GM18519 (cell line): Measurements from ENCODE around the gene SCLT1.
"Not testable (repeated sequence)": the region's sequence is repeated elsewhere in the genome, so short reads cannot be mapped to it uniquely, and the experiment has no call there.

ENCODE experiments used
- ATAC-seq: cut with Tn5 transposase; IDR thresholded peaks from one replicate; pipeline ENCODE4 v1.9.1; 2021; ENCODE audit warnings: mild to moderate bottlenecking, moderate library complexity; ENCODE audit not compliant: unreplicated experiment, low FRiP score

SCLT1 gene

DNA sequence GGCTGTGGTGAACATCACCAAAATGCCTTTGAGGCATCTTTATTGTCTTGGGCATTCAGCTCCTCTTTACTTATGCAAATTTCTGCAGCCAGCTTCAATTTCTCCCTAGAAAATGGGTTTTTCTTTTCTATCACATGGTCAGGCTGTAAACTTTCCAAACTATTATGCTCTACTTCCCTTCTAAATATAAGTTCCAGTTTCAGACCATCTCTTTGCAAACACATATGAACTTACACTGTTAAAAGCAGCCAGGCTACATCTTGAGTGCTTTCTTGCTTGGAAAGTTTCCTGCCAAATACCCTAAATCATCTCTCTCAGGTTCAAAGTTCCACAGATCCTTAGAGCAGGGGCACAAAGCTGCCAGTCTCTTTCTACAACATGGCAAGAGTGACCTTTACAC lies 13.2 kb downstream of the SCLT1 start:
- no peak for ATAC-seq

DNA sequence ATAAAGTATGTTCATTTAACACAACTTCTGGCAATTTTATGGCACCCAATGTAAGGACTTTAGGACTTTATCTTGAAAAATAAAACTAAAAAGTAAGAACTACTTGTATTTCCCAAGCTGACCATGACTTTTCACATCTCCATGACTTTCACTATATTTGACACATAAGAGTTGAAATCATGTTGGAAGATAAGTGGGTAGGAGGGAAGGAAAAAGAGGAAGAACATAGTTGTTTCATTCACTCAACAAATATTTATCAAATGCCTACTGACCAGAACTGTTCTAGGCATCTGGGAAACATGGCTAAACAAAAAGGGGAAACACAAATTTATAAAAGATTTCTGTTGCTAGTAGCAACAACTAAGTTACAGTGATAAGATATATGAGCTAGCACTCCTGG lies 16.0 kb downstream of the SCLT1 start:
- no peak for ATAC-seq

DNA sequence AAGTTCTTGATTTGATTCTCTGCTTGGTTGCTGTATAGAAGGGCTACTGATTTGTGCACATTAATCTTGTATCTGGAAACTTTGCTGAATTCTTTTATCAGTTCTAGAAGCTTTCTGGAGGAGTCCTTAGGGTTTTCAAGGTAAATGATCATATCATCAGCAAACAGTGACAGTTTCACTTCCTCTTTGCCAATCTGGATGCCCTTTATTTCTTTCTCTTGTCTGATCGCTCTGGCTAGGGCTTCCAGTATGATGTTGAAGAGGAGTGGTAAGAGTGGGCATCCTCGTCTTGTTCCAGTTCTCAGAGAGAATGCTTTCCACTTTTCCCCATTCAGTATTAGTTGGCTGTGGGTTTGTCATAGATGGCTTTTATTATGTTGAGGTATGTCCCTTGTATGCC lies 23.8 kb downstream of the SCLT1 start:
- ATAC-seq: not testable (repeated sequence)

DNA sequence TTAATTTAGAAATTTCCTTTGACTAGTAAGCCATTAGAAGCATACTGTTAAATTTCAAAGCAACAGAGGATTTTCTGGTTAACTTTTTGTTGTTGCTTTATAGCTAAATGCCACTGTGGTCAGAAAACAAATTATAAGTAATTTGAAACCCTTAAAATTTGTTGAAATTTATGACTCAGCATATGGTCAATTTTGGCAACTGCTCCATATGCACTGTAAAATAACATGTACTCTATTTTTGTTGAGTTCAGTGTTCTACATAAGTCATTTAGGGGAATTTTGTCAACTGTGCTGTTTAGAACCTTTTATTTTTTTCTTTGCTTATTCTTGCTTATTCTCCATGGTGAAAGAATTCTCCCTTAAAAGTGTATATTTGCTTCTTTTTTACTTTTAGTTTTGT lies 28.6 kb downstream of the SCLT1 start:
- ATAC-seq: no peak

DNA sequence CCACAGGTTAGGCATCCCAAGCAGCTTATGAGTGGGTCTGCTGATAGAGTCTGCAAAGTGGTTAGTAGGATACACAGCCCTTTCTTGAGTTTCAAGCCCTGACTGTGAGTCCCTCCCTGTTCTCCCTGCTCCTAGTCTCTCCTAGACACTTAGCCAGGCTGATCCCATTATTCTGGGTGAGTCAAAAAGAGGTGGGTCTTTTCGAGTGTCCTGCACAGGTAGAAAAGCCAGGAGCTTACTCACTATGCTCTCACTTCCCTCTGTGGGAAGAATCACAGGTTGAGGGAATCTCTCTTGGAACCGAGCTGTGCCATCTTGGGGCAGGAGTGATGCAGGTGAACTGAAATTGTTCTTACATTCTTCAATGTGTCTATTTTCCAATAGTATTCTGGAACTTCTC lies 29.7 kb downstream of the SCLT1 start:
- ATAC-seq: no peak

DNA sequence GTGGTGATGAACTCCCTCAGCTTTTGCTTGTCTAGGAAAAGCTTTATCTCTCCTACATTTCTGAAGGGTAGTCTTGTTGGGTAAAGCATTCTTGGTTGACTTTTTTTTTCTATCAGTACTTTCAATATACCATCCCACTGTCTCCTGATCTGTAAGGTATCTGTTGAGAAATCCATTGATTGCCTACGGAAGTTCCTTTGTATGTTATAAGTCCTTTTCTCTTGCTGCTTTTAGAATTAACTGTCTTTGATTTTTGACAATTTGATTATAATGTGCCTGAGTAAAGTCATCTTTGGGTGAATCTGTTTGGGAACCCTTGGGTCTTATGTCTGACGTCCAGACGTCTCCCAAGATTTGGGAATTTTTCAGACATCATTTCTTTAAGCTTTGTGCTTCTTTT lies 30.8 kb downstream of the SCLT1 start:
- ATAC-seq: no peak

DNA sequence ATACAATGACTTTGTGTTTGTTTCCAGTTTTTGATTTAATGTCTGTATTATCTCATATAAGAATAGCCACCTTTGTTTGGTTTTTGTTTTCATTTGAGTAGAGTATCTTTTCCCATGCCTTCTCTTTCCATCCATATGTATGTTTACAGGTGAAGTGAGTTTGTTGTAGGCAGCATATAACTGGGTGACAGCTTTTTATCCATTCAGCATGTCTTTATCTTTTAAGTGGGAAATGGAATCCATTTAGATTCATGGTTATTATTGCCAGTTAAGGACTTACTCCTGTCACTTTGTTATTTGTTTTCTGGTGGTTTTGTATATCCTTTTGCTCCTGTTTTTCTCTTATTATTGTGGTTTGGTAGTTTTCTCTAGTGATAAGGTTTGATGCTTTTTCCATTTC lies 34.3 kb downstream of the SCLT1 start:
- ATAC-seq: no peak

DNA sequence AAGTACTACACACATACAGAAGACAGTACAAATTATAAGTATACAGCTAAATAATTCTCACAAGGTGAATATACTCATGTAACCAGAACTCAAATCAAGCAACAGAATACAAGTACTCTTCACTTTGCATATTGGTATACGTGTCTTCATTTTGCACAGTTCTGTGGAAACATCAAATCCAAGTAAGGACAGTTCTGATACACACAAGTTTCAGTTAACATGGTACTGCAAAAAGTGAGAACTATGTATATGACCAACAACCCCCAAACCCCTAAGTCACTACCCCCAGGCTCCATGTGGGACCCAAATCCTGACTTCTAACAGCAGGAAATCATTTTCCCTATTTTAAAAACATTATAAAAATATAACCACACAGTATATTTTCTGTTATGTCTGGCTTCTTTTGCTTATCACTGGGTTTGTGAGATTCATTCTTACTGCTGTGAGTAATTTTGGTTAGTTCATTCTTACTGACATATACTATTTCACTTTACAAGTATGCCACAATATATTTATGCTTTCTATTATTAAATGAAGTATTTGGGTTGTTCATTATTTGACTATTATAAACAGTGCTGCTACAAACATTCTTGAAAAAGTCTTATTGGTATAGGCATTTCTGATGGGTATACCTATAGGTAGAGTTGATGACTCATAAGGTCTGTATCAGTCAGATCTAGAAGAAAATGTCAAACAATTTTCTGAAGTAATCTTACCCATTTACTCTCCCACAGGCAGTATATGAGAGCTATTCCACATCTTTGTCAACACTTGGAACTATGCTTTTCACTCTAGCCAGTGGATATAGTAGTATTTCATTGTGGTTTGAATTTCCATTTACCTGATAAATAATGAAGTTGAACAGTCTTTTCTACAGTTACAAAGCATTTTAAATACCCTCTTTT lies 47.0 kb downstream of the SCLT1 start:
- peak; percentile 80 for ATAC-seq

DNA sequence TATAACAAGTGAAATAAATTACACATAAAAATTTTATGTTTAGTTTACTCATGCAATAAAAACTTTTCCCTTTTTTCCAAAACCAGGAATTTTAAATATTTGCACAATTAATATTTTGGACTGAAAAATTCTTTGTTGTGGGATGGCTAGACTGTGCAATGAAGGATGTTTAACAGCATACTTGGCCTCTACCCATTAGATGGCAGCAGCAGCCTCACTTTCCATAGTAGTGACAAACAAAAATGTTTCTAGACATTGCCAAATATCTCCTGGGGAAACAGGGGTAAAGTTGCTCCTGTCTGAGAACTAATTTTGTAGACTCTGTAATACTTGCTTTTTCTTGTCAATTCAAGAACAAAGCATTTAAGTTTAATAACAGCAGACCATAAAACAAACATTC lies 49.8 kb downstream of the SCLT1 start:
- no peak for ATAC-seq

DNA sequence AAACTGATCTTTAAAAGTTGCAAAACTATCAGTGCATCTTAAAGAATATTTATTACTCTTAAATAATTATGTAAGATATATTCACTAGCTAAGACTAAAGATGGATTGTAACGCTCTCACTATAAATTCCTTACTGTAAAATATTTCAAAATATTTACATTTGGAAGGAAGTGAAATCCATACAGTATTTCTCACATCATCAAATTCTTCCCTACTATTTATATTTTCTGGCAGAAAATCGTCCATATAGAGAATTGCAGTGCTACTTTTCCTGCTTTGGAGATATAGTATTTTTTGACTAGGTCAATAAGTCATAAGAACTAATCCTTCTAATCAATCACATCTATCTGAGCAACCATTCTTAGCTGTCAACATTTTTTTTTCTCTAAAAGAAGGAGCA lies 52.9 kb downstream of the SCLT1 start:
- ATAC-seq: no peak

DNA sequence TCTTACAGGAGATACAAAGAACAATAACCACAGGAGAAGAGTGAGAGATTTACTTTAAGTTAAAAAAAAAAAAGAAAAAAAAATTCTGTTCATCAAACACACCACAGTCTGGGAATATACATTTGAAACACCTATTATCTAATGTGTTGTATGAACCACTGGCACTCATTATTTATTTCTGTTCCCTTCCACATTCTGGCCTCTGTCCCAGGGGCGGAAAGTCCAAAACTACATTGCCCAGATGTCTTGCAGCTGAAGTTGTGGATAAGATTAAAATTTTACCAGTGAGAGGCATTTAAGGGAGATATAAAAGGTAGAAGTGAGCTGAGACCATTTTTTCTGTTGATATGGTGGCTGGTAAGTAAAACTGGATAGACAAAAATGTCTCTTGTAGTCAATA lies 56.2 kb downstream of the SCLT1 start:
- no peak for ATAC-seq

DNA sequence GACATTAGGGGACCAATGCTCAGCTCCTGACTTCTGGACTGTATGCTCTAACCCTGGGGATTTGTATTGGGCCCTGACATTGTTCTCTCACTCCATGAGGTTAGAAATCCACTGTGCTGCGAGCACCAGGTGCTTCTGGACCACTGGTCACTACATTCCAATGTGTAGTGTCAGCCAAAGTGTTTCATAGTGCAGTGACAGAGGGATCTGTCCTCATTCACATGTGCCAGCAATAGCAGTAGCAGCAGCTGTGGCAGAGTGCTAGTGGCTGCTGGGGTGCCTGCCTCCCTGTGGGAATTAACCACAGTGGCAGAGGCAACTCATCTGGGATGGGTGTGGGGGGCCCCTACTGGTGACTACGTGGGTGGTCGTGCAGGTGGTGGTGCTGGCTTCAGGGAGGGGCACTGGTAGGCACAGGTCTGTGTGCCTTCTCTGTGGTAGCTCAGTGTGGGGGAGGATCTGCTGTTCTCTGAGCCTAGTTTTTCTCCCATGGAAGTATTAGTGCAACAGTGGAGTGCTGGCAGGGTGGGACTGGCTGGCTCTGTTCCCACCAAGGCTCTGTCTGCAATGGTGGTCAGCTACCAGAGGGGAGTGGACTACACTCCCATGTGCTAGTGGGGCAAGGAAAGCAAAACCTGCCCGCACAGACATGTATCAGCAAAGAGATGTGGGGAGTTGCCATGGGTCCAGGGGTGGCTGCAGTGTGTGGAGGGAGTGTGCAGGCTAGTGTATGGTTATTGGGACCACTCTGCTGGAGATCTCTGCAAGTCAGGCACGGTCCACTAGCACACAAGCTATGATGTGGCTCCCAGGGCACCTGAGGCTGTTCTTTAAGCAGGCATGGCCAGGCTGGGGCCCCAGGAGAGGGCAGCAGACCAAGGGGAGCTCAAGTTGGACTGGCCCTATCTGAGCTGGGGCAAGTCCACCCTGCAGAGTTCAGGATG lies 78.5 kb downstream of the SCLT1 start:
- ATAC-seq: no peak

DNA sequence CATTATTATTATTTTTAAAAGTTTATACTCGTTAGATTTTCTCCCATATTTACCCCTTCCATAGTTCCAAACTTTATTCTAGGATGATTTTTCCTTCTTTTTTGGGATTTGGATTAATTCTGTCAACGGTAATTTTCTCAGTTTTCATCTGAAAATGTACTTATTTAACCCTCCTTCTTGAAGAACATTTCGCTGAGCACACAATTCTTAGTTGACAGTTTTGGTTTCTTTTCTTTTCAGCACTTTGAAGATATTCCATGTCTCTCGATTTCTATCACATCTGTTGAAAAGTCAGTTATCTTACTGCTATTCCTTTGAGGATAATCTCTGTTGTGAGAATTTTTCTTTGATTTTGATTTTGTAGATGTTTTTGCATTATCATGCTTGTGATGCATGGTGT lies 85.2 kb downstream of the SCLT1 start:
- ATAC-seq: no peak

DNA sequence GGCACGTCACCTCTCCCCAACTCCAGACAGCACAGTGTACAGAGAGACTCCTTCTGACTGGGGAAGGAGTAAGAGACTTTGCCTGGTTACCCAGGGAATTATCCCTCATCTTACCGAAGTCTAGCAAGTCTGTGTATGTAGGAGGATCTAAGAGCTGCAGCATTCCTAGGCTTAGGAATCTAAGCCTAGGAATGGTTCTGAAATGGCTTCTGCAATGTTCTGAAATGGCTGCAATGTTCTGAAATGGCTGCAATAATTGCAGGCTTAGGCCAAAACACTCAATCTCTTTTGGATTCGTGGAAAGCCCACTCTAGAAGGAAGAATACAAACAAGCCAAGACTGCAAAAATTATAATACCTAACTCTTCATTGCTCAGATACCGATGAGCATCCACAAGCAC lies 106.4 kb downstream of the SCLT1 start:
- ATAC-seq: no peak

DNA sequence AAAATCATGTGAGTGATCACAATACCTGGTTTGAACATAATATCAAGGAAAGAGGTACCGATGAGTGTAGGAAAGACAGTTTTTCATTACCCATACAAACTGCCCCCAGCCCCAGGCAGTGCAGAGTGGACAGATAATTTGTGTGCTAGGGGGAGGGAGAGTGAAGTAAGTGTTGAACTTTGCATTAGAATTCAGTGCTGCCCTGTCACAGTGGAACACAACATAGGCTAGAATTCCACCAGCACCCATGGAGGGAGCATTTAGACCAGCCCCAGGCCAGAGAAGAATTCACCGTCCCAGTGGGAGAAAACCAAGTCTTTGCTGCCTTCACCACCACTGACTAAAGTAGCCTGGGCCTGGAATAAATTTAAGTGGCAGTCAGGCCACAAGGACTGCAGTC lies 107.3 kb downstream of the SCLT1 start:
- ATAC-seq: no peak

DNA sequence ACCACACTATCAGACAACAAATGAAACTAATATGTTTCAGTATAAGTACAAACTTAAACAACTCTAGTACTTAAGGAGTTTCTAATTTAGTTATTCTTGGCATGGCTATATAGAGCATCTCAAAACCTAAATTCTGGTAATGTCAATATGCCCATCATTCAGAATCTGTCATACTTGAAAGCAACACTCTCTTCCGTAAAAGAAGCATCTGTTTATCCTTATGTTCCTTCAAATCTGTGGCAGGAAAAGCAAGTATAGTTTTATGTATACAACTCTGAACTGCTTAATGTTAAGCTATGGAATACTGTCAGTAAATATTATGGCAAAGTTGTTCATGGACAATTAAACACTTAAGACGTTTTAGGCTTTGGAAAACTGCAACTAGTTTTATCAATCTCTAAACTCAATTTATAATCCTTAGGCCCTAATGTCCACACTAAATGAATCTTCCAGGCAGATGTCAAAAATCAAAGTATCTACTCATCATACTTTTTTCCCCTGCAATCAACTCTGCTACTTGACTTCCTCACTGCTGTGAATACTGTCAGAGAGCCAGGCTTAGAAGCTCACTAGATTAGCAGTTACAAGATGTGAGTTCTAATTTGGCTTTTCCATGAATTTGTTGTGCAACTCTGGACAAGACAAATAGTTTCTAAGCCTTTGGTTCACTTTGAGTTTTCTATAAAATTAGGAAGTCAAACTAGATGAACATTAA lies 109.4 kb downstream of the SCLT1 start:
- no peak for ATAC-seq

DNA sequence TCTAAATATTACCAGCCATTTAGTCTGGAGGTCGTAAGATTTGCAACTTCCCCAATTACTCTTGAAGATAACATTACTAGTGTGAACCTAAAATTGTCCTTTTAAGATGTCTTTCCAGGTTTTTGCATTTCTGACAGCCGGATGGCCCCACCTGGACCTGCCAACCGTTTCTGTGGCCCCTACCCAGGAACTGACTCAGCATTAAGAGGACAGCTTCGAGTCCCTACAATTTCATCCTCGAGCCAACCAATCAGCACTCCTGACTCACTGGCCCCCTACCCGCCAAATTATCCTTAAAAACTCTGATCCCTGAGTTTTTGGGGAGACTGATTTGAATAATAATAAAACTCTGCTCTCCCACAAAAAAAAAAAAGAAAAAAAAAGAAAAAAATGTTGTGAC lies 112.0 kb downstream of the SCLT1 start:
- no peak for ATAC-seq

DNA sequence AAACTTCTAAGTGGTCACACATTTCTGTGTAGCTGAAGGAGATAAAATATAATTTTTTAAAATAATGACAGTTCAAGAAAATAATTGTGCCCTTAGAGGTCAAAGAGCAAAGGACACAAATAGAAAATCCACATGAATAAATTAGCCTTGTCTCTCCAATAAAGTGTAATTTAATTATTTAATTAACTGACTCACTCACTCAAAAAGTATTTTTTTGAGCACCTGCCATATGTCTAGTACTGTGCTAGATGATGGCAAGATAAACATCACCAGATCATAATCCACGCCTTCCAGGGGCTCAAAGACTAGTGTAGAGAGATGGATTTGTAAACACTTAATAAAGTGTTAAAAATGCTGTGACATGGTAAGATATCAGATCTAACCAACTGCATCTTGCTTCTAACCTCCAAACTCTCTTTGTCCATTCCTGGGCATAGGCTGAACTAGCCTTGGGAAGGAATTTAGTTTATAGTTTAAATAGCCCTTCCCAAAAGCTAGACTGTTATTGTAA lies 112.5 kb downstream of the SCLT1 start:
- no peak for ATAC-seq

DNA sequence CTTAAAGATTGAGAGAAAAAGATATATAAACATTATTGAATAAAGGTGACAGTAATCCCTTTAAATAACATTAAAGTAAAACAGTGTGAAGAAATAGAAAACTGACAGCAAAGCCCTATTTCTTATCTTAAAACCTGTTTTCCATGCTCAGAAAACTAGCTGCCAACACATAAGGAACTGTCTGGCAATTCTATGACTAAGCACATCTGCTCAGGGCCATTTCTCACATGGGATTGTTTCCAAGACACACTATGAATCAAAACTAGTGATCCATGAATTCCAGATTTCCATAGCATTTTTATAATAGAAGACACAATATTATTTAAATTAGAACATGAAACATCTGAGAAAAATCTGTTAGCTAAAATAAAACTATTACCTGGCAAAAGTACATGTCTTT lies 113.4 kb downstream of the SCLT1 start:
- no peak for ATAC-seq

DNA sequence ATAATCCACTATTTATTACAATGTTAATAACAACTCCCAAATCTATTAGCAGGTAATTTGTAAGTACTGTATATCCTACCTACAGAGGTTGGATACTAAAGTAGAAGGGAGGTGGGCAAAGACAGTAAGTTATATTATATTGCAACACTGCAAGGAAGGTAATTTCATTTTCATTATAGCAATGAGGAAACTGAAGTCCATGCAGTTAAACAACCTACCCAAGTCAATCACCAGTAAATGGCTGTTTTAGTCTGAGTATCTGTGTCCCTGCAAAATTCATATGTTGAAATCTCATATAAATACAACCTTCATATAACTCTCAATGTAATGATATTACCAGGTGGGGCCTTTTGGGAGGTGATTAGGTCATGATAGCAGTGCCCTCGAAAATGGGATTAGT lies 114.4 kb downstream of the SCLT1 start:
- no peak for ATAC-seq

DNA sequence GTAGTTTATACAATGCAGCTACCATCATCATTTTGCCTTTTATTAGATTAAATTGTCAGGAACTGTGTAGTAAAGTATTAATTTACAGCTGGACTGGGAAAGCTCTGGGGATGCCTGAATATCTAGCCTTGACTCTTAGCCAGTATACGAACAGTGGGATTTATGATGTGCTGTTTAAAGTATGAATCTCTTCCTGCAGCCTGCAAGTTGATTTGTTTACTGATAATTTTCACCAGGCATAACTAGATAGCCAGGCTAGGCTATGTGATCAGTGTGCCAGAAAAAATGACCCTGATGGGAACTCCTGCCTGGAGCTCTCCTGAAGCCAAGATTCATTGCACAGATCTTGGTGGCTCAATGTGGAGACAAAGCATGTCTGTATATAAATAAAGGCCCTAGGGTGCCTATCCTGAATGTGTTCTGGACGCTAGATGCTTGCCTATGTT lies 119.2 kb downstream of the SCLT1 start:
- no peak for ATAC-seq
